DOHH2 (cell line): ENCODE measurements around the gene CNTN3.

Source experiments
- H3F3A ChIP-seq: fragments of 200-600 bp; sonication (generic), shearing (Covaris generic); 2 replicates; pipeline ENCODE4 v1.6.0; 2016; ENCODE audit warnings: antibody characterized with exemption, mild to moderate bottlenecking; ENCODE audit not compliant: control insufficient read depth, insufficient read depth
- H3K27ac ChIP-seq: fragments of 200-600 bp; sonication (generic); 2 replicates; pipeline ENCODE4 v1.5.1; 2014; ENCODE audit warnings: low read depth, mild to moderate bottlenecking, low read length, moderate library complexity
- H3K27me3 ChIP-seq: fragments of 200-600 bp; sonication (generic); 2 replicates; pipeline ENCODE4 v1.6.1; 2014; ENCODE audit warnings: mild to moderate bottlenecking, low read length, mixed read lengths; ENCODE audit not compliant: control insufficient read depth
- H3K36me3 ChIP-seq: fragments of 200-600 bp; sonication (generic); 2 replicates; pipeline ENCODE4 v1.6.1; 2014; ENCODE audit warnings: mild to moderate bottlenecking, low read length, moderate library complexity, mixed read lengths; ENCODE audit not compliant: control insufficient read depth
- H3K4me1 ChIP-seq: fragments of 200-600 bp; sonication (generic); 2 replicates; pipeline ENCODE4 v1.6.1; 2014; ENCODE audit warnings: mild to moderate bottlenecking, low read length, mixed read lengths; ENCODE audit not compliant: control insufficient read depth
- H3K4me2 ChIP-seq: fragments of 200-600 bp; sonication (generic); 2 replicates; pipeline ENCODE4 v1.6.0; 2014; ENCODE audit warnings: mild to moderate bottlenecking, low read length, moderate library complexity
- H3K4me3 ChIP-seq: fragments of 200-600 bp; sonication (generic); 2 replicates; pipeline ENCODE4 v1.5.1; 2014; ENCODE audit warnings: mild to moderate bottlenecking, low read length, mixed read lengths
- H3K79me2 ChIP-seq: fragments of 200-600 bp; sonication (generic); 2 replicates; pipeline ENCODE4 v1.6.1; 2014; ENCODE audit warnings: mild to moderate bottlenecking, low read length, mixed read lengths; ENCODE audit not compliant: control insufficient read depth
- H3K9me2 ChIP-seq: fragments of 200-600 bp; sonication (generic); replicated peaks from 2 replicates; pipeline ENCODE4 v1.6.1; 2014; ENCODE audit warnings: mild to moderate bottlenecking, low read length, mixed read lengths; ENCODE audit not compliant: control insufficient read depth
- H3K9me3 ChIP-seq: fragments of 200-600 bp; sonication (generic); 2 replicates; pipeline ENCODE4 v1.6.1; 2014; ENCODE audit warnings: antibody characterized with exemption, low read length, mixed read lengths; ENCODE audit not compliant: control insufficient read depth, insufficient read depth
- H4K20me1 ChIP-seq: fragments of 200-600 bp; sonication (generic); 2 replicates; pipeline ENCODE4 v1.6.0; 2014; ENCODE audit warnings: low read depth, mild to moderate bottlenecking, antibody characterized with exemption, low read length, moderate library complexity; ENCODE audit not compliant: control insufficient read depth, insufficient read depth
- EZH2phosphoT487 ChIP-seq: fragments of 200-600 bp; sonication (generic); IDR thresholded peaks from 2 replicates; pipeline ENCODE4 v1.6.1; 2017; ENCODE audit warnings: borderline replicate concordance, mild to moderate bottlenecking, antibody characterized with exemption, low read length, moderate library complexity, mixed read lengths
- TF ChIP-seq, protein P1 (sequence below): fragments of 200-600 bp; sonication (generic); IDR thresholded peaks from one replicate; pipeline ENCODE4 v1.5.1; 2014; ENCODE audit warnings: antibody characterized with exemption, mild to moderate bottlenecking, low read depth, low read length; ENCODE audit not compliant: poor library complexity, severe bottlenecking

Gene CNTN3

DNA sequence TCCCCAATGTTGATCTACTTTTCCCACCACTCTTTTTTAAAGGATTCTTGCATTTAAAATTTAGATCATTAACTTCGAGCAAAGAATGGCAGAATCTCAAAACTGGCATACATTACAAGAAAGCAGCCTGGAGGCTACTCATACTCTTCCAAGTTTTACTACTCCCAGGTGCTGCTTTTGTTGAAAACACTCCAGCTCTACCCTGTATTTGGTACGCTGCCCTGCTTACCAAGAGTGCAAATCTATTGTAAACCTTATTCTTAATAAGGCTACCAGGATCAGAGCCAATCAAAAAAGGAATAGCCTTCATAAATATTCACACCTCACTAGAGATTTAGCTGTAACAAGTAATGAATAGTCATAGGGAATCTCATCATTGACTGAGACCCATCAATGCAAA is 11.6 kb upstream of the CNTN3 start:
- Histone ChIP-seq H3K9me2 (no peaks in the 10 kb centered on the region), H3K27ac (no peak overlapping the region), H3K4me3 (no peak overlapping the region), H3K4me2 (no peak overlapping the region), H3K36me3 (no peaks in the 10 kb centered on the region), H3F3A (no peaks in the 10 kb centered on the region), H3K27me3 (no peaks in the 10 kb centered on the region), H3K79me2 (no peaks in the 10 kb centered on the region), H3K4me1 (no peaks in the 10 kb centered on the region), H3K9me3 (no peaks in the 10 kb centered on the region), H4K20me1 (no peaks in the 10 kb centered on the region)
- TF ChIP-seq, protein P1, sequence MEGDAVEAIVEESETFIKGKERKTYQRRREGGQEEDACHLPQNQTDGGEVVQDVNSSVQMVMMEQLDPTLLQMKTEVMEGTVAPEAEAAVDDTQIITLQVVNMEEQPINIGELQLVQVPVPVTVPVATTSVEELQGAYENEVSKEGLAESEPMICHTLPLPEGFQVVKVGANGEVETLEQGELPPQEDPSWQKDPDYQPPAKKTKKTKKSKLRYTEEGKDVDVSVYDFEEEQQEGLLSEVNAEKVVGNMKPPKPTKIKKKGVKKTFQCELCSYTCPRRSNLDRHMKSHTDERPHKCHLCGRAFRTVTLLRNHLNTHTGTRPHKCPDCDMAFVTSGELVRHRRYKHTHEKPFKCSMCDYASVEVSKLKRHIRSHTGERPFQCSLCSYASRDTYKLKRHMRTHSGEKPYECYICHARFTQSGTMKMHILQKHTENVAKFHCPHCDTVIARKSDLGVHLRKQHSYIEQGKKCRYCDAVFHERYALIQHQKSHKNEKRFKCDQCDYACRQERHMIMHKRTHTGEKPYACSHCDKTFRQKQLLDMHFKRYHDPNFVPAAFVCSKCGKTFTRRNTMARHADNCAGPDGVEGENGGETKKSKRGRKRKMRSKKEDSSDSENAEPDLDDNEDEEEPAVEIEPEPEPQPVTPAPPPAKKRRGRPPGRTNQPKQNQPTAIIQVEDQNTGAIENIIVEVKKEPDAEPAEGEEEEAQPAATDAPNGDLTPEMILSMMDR: no peak
- TF ChIP-seq EZH2phosphoT487: no peak

- Histone ChIP-seq H3K4me1 (no peaks in the 10 kb centered on the region), H3K4me3 (no peak overlapping the region), H3F3A (no peaks in the 10 kb centered on the region), H3K9me2 (no peaks in the 10 kb centered on the region), H4K20me1 (no peaks in the 10 kb centered on the region), H3K27me3 (no peaks in the 10 kb centered on the region), H3K27ac (no peak overlapping the region), H3K79me2 (no peaks in the 10 kb centered on the region), H3K4me2 (no peak overlapping the region), H3K36me3 (no peaks in the 10 kb centered on the region), H3K9me3 (no peaks in the 10 kb centered on the region)
- TF ChIP-seq, protein P1: no peak
- TF ChIP-seq EZH2phosphoT487: no peak
Measured at GRCh38 chr3:74624301-74624700, 9.8 kb upstream of the CNTN3 start.

DNA sequence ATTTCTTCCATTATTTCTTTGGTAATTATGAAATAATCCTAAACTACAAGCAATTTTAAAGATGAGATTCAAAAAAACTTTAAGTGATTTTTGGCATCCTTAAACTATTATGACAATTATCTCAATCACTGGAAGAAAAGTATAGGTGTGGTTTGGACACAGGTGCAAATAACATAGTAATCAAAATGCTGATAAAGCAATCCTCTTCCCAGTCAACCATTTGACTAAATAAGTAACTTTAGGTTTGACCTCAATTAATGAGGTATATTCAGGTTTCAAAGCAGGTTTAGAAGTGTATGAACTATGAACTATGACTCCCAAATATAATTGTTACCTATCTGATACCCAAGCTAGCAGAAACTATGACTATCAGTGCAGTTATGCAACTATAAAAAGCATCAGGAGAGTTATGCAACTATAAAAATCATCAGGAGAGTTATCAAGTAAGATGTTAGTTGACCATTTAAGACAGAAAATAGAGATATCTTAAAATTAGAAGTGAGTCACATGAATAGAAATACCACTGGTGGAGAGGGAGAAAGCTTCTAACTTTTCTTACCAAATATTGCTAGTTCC is 8.9 kb upstream of the CNTN3 start:
- Histone ChIP-seq H3K9me3 (no peaks in the 10 kb centered on the region), H3K27ac (no peak overlapping the region), H3F3A (no peaks in the 10 kb centered on the region)

More for the DNA sequence above, 8.9 kb upstream of the CNTN3 start:
- Histone ChIP-seq H3K36me3 (no peaks in the 10 kb centered on the region), H3K27me3 (no peaks in the 10 kb centered on the region), H3K79me2 (no peaks in the 10 kb centered on the region), H3K4me3 (no peak overlapping the region), H3K9me2 (no peaks in the 10 kb centered on the region), H4K20me1 (no peaks in the 10 kb centered on the region), H3K4me2 (no peak overlapping the region), H3K4me1 (no peaks in the 10 kb centered on the region)
- TF ChIP-seq EZH2phosphoT487: no peak
- TF ChIP-seq, protein P1: no peak
